ENCODE measurements around the gene STT3A.

Gene STT3A

GRCh38 chr11:125591649-125592304 is 875 bp upstream of the STT3A start:
- DNase-seq = no peak

- DNase-seq = no peak
Measured at GRCh38 chr11:125593114-125593820, 615 bp downstream of the STT3A start.

- DNase-seq = no peak
Measured at GRCh38 chr11:125594958-125595357, 2.3 kb downstream of the STT3A start.

GRCh38 chr11:125600663-125601062 is 8.0 kb downstream of the STT3A start:
- DNase-seq = no peak

- DNase-seq = no peak
Measured at GRCh38 chr11:125603207-125603606, 10.6 kb downstream of the STT3A start.

- no peak for DNase-seq
Measured at GRCh38 chr11:125605417-125605816, 12.8 kb downstream of the STT3A start.

- DNase-seq = no peak
Measured at GRCh38 chr11:125609545-125609944, 16.9 kb downstream of the STT3A start.

- DNase-seq = no peak
Measured at GRCh38 chr11:125618383-125618782, 25.7 kb downstream of the STT3A start.

GRCh38 chr11:125621995-125622394 is 29.3 kb downstream of the STT3A start:
- DNase-seq = no peak

GRCh38 chr11:125623064-125623463 is 30.4 kb downstream of the STT3A start:
- no peak for DNase-seq

- DNase-seq = no peak
Measured at GRCh38 chr11:125624756-125625213, 32.1 kb downstream of the STT3A start, which contains the start of gene CHEK1. Gene CHEK1 (plus strand): TSS chr11:125625163. CDS start chr11:125626769, 1,606 bp downstream.

GRCh38 chr11:125625225-125625629 is 32.6 kb downstream of the STT3A start:
- no peak for DNase-seq

GRCh38 chr11:125625630-125626287 is 33.1 kb downstream of the STT3A start:
- peak; percentile 80 to 81 for DNase-seq

GRCh38 chr11:125626288-125626950 is 33.8 kb downstream of the STT3A start:
- peak in 1 of 2 experiments; percentile 33 for DNase-seq

GRCh38 chr11:125627236-125627910 is 34.7 kb downstream of the STT3A start:
- DNase-seq = no peak

- no peak for DNase-seq
Measured at GRCh38 chr11:125637840-125638239, 45.2 kb downstream of the STT3A start.

GRCh38 chr11:125638315-125638714 is 45.7 kb downstream of the STT3A start:
- DNase-seq = no peak

- DNase-seq = no peak
Measured at GRCh38 chr11:125645871-125646270, 53.2 kb downstream of the STT3A start.

- no peak for DNase-seq
Measured at GRCh38 chr11:125649465-125650166, 57.0 kb downstream of the STT3A start.

GRCh38 chr11:125662689-125663088 is 70.0 kb downstream of the STT3A start:
- DNase-seq = no peak

- no peak for DNase-seq
Measured at GRCh38 chr11:125663910-125664309, 71.3 kb downstream of the STT3A start.

GRCh38 chr11:125667151-125667550 is 74.5 kb downstream of the STT3A start:
- DNase-seq = no peak

Measured in NCI-H187 (cell line).